Stimulated activated CD8-positive, alpha-beta memory T cell treated with anti-CD3 and anti-CD28 coated beads, Interleukin-12 subunit alpha, Interleukin-12 subunit beta, amount 100 ng/mL, for 1 hour (primary cell): Measurements from ENCODE around the gene FBXO2.

Experiments
- DNase-seq: peaks from one replicate; pipeline ENCODE4 v3.0.0-alpha.2; 2020; ENCODE audit warnings: low read depth

The FBXO2 gene

DNA sequence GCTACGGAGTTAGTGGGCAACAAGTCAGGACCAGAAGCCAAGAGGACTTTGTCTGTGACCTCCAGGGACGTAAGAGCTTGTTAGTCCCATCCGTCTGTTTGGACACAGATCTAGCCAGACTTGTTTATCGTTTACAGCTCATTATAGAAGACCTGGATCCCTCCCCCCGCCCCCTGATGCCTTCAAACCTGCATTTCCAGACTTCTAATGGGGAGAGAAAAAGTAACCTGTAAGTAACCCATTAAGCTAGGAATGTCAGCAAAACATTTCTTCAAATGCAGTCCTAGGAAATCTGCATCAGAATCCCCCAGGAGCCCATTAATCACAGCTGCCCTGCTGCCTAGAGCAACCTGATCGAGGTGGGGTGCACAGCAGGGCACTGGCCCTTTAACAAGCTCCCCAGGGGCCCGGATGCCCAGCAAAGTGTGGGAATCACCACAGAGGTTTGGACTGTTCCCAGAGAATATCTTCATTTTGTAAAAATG lies 28.1 kb upstream of the FBXO2 start:
- no peak for DNase-seq

DNA sequence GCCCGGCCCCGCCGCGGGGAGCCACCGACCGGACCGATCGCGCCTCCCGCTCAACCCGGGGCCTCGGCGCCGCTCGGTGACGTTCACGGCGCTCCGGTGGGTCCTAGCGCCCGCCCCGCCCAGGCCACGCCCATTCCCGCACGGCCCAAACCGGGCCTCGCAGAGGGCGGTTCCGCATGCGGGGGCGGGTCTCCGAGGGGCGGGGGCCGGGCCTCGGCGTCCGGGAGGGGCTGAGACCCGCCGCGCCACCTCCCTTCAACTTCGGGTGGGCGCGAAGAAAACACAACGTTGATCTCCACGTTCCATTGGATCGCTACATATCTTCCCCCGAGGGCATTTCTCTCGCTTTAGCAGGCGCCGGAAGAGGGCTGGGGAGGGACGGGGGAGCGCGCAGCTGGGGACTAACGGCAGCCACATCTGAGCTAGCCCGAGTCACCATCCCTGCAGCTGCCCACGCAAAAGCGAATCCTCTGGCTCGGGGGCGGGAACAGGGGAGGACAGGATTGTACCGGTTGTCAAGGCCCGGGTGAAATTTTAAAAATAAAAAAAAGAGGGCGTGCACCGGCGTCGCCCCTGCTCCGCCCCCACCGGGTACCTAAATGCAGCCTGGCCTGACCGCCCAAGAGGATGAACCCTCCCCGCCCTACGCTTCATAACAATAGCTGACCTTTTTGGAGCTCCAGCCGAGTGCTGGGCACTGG lies 27.0 kb upstream of the FBXO2 start, which contains the start of gene MAD2L2:
MAD2L2 (minus strand) TSS at position 78 of the 701 bp plus-strand sequence. CDS start 547 bp downstream, outside the sequence.
- peak; percentile 78 for DNase-seq

DNA sequence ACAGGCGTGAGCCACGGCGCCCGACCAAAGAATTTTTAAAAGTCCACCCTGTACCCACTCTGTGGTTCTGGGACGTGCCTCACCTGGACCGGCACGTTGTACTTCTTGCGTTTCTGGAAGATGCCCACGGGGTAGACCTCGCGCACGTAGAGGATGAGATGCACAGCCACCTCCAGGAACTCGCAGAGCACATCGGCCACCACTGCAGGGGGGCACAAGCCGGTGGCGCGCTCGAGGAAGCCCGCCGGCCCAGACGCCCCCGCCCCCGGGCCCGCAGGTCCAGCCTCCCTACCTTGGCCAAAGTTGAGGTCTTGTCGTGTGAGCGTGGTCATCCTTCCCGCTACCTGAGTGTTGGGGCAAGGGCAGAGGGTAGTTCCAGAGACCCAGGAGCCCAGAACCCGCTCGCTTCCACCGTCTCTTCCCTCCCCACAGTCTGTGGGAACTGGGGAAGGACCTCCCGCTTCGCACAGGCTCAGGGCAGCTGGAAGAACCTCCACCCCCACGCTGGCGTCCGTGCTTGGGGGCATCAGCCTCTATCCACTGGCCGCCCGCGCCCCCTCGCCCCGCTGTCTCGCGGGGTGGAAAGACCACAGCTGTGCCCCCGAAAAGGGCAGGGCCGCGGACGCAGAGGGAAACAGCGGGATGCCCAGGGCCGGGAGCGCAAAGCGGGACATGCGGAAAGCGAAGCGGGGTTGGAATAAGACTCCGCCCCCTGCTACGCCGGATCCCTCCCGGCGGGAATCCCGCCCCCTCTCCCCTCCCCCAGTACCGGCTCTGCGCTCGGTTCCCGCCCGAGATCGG lies 26.2 kb upstream of the FBXO2 start:
- no peak for DNase-seq

DNA sequence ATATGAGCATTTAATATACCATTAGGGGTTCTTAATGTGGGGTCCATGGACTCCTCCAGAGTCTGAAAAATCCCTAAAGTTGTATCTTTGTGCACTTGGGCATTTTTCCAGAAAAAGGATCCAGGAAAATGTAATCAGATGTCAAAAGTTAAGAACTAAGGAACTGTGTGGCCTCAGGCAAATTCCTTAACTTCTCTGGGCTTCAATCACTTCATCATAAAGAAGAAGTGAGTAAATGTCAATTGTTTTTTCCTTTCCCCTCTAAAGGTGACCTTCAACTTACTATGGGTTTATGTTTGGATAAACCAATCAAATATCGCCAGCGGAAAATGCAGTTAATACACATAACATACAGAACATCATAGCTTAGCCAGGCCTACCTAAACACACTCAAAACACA lies 24.2 kb upstream of the FBXO2 start:
- DNase-seq = no peak

DNA sequence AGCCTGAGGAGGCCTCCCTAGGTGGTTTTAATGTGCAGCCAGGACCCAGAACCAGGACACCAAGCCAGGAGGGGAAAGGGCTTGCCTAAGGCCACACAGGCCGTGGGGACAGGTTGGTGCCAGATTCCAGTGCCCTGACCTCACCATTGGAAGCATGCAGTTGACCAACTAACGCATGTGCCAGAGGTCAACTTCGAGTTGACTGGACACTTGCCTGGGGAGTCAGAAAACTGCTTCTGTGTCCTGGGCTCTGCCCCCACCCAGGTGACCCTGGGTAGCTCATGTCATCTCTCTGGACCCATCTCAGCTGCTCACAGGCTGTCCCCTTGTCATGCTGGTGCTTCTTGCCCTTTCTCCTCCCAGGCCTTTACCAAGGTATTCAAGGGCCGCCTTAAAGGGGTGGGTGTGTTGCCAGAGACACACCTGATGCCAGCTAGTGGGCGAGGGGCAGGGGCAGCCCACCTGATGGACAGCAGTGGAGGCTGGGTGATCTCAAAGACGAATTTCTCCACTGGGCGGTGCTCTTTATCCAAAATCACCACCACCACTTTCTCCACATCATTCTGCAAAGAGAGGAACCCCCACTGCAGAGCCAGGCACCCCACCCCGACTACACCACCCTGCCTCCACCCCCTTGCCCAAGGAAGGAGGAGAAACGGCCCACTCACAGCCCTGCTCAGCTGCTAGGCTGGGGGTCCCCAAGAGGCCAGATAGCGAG lies 22.3 kb upstream of the FBXO2 start:
- DNase-seq = no peak

DNA sequence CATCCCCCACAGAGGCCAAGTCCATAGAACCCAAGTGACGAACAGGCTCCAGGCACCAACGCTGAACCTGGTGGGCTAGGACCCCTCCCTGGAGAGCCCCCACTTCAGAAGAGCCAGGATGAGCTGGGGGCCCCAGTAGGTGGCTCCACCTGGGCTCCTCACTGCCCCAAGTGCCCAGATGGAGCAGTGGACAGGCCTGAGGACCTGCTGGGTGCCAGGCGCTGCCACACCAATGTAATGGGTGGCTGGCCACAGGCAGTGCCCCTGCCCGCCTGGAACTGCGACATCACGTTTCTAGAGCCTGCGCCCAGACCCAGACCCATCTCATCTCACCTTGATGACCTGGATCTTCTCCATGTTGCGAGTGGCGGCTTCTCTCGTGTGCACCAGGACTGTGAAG lies 21.1 kb upstream of the FBXO2 start:
- no peak for DNase-seq

DNA sequence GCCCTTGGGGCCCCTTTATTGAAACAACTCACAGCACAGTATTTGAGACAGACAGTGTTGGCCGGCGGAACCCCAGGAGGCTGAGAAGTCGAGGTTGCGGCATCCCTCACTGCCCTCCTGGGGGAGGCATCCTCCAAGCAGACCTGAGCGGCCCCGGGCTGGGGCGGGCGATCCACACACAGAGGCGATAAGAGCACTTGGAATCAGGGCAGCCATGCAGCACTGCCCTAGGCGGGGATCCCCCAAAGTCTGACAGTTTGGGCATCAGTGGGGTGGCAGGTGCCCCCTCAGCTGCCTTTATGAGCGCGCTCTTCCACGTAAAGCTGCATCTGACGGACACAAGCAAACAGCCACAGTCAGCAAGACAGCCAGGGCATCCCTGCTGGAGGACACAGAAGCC lies 20.3 kb upstream of the FBXO2 start:
- DNase-seq = no peak

DNA sequence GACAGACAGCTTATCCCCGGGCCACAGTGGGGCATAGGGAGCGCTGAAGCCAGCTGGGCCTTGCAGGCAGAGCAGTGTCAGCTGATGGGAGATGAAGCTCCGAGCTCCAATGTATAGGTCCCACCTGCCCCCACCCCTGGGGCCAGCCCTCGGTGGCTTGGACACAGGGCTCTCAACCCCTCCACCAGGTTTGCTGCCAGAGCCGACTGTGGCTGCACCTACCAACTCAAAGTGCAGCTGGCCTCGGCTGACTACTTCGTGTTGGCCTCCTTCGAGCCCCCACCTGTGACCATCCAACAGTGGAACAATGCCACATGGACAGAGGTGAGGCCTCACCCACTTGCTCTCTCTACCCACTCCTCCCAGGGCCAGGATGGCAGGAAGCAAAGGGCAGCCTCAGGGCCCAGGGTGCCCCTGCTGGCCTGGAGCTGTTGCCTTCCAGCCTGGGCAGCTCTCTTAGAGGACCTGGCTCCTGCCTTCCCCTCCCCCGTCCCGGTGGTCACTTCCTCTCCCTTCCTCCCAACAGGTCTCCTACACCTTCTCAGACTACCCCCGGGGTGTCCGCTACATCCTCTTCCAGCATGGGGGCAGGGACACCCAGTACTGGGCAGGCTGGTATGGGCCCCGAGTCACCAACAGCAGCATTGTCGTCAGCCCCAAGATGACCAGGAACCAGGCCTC lies 19.0 kb upstream of the FBXO2 start:
- no peak for DNase-seq

DNA sequence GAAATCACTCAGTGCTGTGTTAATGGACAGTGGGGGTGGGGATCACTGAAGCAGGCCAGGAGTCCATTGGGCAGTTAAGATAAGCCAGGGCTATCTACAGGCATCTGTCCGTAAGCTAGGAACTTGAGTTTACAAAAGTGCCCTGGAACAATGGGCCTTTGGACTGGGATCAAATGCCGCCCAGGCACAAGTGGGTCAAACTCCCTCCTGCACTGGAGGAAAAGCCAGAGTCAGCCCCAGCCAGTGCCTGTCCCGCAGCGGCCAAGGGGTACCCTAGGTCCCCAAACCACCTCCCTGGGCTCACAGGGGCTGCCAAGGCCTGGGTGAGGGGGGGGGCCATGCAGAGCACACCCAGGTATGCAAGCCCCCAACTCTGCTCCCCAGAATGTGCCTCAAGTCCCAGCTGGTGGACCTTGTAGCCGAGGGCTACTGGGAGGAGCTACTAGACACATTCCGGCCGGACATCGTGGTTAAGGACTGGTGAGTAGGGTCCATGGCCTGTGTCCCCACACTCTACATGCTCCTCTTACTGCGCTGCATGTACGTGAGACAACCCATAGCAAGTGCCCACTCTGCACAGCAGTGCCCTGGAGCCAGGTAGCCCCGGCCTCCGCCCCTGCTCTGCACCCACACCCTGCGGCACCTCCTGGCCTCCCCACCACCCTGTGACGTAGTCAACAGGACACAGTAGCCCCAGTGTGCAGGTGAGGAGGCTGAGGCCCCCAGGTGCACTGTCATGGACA lies 17.5 kb upstream of the FBXO2 start:
- no peak for DNase-seq

DNA sequence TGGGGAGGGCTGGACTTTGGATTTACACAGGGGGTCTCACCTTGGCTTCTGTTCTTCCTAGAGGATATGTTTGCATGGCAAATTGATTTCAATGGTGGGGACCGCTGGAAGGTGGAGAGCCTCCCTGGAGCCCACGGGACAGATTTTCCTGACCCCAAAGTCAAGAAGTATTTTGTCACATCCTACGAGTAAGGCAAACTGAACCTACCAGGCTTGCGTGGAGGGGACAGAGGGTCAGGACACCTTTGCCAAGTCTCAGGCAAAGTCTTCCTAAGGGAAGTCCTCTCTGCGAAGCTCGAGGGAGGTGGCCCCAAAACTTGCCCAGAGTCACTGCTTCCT lies 16.9 kb upstream of the FBXO2 start:
- DNase-seq = no peak

DNA sequence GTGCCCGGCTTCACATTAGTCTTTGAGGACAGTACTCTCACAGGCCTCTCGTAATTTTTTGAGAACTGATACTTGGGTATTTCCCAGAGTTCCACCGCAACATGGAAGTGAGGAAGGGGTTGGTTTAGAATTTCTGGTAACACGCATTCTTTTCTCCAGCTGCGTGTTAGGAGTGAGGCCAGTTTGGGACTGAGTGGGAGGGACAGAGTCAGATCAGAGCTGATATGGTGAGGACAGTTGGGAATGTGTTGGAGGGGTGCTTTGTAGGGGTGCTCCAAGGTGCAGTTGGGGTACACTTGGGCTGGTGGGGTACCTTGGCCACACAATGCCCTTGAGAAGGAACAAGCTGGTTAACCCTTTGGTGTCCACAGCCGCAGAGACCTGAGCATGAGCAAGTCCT lies 16.5 kb upstream of the FBXO2 start:
- DNase-seq = no peak

DNA sequence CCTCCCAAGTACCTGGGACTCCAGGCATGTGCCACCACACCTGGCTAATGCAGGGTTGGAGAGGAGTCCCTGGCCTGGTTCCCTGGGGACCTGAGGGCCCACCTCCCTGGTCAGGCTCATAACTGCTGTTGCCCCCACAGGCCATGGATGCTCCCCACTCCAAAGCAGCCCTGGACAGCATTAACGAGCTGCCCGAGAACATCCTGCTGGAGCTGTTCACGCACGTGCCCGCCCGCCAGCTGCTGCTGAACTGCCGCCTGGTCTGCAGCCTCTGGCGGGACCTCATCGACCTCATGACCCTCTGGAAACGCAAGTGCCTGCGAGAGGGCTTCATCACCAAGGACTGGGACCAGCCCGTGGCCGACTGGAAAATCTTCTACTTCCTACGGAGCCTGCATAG lies 14.3 kb upstream of the FBXO2 start:
- no peak for DNase-seq

DNA sequence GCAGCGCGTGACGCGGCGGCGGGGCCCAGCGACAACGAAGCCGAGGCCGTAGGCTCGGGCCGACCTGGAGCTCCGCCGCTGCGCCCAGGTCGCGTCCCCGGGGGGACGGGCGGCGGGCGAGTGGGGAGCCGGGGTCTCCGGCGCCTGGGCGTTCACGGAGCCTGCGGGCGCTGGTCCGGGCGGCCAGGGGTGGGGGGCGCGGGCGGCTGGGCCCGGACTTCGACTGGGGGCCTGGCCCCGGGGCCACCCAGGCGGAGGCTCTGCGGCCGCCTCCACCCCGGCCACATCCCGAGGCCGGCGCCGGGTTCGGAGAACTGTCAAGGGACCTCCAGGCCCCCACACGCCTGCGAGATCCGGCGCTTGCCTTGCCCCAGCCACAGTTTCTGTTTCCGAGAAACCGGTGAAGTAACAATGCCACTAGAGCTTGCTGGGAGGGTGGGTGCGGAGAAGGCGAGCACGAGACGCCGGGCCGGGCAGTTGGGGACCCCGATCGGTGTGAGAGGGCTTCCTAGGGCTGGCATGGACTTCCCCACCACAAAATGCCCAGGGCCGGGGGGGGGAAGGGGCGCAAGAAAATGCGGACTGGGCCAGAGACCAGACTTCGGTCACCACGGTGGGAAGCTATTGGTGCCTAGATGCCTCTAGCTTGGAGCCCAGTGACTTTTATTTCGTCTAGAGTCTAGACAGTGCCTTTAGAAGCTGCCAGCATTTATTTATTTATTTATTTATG lies 10.3 kb upstream of the FBXO2 start:
- peak; percentile 40 for DNase-seq

DNA sequence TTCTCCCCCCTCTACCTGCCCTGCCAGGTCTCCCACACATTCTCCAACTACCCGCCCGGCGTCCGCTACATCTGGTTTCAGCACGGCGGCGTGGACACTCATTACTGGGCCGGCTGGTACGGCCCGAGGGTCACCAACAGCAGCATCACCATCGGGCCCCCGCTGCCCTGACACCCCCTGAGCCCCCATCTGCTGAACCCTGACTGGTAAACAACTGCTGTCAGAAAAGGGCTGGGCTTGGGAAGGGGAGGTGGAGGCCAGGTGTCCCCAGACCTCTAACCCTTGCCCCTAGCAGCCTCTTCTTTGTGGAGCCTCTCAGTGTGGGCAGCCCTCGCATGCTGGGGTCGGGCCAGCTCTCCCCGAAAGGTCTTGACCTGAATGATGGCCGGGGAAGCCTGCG lies 6.9 kb upstream of the FBXO2 start:
- DNase-seq = no peak

DNA sequence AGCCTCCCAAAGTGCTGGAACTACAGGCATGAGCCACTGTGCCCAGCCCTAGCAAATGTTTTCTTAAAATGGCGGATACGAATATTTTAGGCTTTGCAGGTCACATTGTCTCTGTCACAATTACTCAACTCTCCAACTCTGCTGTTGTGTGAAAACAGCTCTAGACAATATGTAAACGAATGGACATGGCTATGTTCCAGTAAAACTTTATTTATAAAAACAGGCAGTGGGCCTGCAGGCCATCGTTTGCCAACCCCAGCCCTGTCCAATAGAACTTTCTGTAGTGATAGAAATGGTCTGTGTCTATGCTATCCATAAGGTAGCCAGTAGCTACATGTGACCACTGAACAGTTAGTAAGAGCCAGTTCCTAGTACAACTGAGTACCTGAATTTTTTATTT lies 5.5 kb upstream of the FBXO2 start:
- DNase-seq = no peak

DNA sequence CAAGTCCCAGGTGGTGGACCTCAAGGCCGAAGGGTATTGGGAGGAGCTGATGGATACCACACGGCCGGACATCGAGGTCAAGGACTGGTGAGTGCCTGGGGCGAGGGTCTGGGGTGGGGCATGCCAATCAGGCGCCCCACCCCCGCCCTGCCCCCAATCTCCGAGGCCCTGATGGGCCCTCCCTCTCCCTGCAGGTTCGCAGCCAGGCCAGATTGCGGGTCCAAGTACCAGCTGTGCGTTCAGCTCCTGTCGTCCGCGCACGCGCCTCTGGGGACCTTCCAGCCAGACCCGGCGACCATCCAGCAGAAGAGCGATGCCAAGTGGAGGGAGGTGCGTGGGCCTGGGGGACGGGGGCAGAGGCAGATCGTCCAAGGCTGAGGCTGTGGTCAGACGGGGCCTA lies 4.3 kb upstream of the FBXO2 start:
- no peak for DNase-seq

DNA sequence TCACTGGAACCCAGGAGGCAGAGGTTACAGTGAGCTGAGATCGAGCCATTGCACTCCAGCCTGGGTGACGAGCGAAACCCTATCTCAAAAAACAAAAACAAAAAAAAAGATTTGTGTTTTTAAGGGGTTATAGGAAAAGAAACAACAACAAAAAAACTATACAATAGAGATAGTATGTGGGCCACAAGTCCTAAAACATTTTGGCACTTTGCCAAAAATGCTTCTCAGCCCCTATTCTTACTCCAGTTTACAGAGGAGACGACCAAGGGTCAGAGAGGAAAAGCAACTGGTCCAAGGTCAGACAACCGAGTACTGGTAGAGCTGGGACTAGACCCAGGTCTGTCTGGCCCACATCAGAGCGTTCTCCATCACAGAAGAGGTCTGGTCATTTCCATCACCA lies 3.4 kb upstream of the FBXO2 start:
- DNase-seq = no peak

DNA sequence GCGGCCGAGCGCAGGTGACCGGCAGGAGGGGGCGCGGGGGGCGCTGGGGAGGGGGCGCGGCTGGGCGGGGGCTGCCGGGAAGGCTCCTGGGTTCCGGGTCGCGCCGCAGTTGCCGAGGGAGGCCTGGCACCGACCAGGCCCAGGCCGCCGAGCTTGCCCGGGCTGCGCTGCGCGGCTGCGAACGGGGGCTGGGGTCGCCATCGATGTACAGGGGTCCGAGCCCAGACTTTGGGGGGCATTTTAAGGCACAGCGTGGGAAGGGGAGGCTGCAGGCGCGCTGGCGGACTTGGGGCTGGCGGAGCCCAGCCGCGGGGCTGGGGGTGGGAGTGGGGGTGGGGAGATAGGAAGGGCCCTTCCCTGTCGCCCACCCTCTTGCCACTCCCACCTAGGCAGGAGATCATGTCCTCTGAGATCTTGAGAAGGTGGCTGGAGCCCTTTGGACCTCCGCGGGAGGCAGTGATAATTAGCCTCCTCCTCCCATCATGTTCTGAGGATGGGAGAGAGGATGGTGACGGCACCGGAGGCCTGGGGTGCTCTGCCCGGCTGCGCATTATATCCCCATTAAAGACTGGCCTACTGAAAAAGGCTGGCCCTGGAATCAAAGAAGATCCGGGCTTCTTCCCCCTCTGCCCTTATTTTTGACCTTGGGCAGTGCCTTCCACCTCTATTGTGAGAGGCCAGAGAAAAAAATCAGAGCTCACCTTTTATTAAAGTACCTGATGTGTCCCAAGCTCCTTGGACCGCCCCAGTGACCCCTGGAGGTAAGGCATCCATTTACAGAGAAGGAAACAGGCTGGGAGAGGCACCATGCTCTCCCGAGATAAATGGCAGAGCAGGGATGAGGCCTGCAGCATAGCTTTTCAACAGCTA lies 945 bp upstream of the FBXO2 start:
- no peak for DNase-seq

DNA sequence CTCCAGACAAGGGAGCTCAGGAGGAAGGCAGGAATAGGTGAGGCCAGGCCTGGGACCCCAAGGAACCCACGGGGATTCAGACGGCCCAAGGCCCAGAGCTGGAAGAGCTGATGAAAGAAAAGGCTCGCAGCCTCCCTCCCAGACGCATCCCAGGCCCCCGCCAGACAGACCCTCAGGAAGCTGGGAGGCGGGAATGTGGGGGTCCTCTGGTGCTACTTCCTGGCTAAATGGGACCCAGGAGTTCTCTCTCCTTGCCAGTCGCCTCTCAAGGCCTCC lies 430 bp downstream of the FBXO2 start:
- no peak for DNase-seq
